HG03521 (cell line): Measurements from ENCODE around the gene UCP2.
"Not testable (repeated sequence)": the region's sequence is repeated elsewhere in the genome, so short reads cannot be mapped to it uniquely, and the experiment has no call there.

ENCODE experiments used
- ATAC-seq: cut with Tn5 transposase; IDR thresholded peaks from one replicate; pipeline ENCODE4 v1.9.1; 2021; ENCODE audit warnings: mild to moderate bottlenecking, moderate library complexity; ENCODE audit not compliant: unreplicated experiment

The UCP2 gene

DNA sequence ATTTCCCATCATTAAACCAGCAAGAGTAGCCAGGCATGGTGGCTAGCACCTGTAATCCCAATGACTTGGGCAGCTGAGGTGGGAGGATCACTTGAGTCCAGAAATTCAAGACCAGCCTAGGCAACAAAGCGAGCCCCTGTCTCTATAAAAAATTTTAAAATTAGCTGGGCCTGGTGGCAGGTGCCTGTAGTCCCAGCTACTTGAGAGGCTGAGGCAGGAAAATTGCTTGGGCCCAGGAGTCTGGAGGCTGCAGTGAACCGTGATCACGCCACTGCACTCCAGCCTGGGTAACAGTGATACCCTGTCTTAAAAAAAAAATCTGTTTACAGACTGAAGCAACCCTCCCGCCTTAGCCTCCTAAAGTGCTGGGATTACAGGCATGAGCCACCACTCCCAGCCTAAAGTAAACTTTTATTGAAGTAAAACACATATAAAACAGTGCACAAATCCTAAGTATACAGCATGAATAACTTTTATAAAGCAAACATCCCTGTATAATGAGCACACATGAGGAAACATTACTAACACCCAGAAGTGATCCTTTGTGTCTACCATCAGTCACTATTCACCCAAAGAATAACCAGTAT, 13.6 kb upstream of the UCP2 start:
- ATAC-seq: no peak

DNA sequence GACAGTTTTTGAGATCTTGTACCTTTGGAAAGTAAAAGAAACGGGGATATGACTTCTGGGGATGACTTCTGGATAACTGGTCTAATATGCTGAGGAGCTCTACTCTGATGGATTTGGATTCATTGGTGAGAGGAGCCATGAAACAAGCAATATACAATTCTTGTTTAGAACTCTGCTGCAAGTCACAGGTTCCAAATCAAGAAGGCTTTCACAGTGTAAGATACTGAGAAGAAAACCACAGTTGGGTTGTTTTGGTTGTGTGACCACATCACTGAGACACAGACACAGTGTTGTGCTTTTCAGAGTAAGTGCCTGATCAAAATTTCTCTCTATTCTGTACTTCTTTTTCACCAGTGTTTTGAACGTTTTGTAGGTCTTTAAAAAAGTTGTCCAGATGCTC, 13.1 kb upstream of the UCP2 start:
- ATAC-seq: peak; percentile 58

DNA sequence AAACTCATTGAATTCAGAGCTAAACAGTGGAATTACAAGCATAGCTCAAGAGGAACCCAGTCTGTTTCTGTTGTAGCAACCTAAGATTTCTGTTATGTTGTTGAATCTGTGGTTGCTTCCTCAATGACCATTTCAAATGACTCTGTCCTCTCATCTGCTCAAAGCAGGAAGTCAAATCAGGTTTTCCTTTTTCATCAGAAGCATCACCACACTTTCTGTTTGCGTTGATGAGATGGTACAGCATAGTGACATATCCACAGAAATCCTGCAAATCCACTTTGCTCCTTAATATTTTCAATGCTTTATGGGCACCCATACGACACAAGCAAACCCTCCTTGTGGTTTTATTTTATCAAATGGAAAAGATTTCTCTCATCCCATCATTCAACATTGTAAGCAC, 12.6 kb upstream of the UCP2 start:
- ATAC-seq: peak; percentile 49

DNA sequence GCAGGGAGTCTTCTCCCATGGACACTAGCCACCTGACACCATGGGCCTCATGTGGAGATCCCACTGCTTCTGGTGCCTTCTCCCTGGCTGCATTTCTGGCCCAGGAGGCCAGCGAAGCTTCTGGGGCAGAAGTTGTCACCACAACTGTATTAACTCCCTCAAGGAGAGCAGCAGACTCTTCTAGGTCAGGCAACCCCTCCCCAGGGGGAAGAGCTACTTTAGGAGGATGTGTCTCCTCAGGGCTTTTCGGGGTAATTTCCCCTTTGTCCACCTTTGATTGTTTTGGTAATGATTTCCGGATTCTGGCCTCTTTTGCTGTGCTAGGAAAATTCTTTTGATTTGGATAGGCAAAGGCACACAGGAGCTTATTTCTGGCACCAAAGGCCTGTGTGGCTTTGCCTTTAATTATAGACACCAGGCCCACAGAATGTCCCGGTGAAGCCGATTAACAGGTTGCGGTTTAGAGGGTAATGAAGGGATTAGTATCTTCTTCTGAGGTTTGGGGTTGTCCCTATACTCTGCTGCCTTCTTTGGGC, 8.9 kb upstream of the UCP2 start:
- no peak for ATAC-seq

DNA sequence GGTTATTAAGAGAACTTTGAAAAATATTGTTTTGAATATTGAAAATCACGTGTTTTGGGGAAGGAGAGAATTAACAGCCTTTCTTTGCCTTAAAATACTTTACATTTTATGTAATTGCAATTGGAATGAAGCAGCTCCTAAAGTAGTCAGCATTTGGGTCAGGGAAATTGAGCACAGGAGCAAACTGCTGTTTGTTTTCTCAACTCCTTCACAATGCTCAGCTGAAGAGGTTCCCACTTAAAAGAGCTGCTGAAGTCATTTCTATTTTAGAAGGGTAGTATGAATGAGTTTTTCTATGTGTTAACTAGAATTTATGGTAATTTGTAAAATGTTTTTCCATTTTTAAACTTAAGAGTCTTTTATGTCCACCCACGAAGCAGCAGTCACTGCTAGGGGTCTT, 8.1 kb upstream of the UCP2 start:
- ATAC-seq: no peak

DNA sequence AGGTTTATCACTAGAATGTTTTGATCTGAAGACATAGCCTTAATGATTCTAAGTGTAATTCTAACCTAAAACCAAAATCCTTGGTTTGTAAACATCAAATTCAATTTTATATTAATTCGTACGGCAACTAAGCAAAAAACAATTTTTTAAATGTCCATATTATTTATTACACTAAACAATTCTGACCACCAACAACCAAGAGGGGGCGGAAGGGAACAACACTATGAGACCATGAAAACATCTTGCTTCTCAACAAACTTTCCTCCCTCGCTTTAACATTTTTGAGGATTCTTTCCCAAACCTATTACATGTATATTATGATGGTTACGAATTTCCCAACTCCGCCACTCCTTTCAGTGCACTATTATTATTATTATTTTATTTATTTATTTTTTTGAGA, 6.5 kb upstream of the UCP2 start:
- no peak for ATAC-seq

DNA sequence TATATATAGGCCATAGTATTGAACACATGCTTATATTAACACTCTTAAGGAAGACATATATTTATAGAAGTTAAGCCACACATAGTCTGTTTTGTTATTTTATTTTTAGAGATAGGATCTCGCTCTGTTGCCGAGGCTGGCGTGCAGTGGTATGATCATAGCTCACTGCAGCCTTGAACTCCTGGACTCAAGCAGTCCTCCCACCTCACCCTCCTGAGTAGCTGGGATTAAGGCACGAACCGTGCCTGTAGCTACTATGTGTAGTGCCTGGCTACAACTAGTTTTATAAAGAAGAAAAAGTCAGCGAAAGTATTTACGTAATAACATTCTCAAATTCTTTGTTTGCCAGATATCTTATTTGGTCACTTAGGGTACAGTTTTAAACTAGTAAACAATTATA, 5.6 kb upstream of the UCP2 start:
- ATAC-seq: no peak

DNA sequence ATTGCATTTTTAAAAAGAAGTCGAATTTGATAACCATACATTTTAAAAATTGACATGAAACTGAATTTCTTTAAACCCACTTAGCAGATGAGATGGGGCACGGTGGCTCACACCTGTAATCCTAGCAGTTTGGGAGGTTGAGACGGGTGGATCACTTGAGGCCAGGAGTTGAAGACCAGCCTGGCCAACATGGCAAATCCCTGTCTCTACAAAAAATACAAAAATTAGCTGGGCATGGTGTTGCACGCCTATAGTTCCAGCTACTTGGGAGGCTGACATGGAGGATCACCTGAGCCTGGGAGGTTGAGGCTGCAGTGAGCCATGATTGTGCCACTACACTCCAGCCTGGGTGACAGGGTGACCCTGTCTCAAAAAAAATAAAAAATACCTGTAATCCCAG, 3.0 kb upstream of the UCP2 start:
- not testable (repeated sequence) for ATAC-seq

DNA sequence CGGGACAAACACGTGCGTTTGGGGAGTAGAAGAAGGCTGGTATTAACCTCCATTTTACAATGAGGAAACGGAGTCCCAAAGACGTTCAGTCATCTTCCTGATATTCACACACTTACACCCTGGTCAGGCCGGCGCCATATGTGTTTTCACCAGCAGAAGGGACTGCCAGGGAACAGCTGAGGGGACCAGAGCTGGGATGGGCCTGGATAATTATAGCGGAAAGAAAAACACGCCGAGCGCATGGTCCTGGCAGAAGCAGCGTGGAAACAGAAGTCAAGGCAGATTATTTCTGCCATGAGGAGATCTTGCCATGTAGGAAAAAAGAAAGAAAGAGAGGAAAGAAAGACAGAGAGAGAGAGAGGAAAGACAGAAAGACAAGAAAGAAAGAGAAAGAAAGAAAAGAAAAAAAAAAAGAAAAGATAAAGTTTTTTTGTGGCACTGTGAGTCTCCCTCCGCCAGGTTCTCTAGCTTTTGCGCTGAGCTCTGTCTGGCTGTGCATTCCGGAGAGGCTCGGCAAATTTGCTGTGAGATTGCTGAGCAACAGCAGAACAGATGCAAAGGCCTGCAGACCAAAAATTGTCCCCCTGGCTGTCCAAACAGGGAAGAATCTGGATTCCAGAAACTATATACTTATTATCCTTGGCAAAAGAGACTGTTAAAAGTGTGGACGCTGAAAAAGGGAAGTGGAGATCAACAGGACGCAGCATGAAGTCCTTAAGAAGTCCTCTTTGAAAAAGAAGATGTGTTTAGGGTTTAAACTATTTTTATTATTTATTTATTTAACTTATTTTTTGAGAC, 1.3 kb upstream of the UCP2 start:
- ATAC-seq: no peak

DNA sequence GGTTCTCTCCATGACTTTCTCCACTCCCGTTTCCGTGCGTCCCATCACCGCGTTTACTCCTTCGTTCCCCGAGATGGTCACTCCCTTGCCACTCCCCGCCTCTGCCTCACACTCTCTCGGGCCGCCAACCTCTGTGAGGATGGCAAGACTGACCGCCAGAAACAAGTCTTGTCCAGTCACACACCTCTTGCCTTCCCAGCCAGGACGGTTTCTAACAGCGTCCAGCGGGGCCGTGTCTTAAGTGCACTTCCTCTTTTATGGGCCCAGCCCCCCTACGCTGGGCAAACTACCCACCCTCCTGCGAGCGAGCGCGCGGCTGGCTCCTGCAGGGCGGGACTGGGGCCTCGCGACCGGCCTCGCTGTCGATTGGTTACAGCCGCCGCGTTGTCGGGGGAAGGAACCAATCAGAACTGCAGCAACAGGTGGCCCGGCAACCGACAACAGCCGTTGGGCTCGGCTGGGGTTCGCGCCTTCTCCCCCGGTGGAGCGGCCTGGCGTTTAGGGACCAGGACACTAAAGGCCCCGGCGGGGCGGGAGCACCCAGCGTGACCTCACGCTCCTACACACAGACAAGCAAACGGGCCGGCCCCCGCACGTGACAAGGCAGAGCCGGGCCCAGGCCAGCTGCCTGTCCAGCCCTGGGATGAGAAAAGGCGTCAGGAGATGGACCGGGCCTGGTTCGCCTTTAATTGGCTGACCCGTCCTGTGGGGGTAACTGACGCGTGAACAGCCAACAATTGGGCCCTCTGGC, 522 bp upstream of the UCP2 start:
- peak; percentile 74 for ATAC-seq

DNA sequence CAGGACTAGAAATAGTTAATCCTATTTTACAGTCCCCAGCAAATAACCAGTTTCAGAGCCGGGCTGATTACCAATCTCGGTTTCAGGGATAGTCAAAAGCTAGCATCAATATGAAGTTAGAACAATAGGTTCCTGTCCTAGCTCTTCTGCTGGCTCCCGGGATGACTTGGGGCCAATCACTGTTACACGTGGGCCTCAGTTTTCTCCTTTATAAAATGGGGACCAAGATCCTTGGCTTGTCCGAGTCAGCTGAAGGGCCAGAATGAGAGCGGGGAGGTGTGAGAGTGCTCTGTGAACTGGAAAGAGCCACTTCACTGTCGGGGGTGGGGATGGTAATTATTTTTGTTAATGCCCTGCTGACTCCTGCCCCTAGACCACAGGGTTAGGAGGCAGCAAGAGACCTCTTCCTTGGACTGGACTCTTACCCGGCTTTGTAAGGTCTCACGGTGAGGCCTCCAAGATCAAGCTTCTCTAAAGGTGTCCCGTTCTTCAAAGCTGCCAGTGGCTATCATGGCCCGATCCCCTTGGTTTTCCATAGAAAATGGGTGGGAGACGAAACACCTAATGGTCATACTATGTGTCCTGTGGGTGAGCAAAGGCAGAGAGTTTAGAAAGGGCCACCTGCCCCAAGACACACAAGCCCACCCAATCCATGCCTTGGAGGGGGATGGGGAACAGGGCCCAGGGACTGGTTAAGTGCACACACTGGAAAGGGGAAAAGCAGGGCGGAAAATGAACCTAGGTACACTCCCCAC, 1.4 kb downstream of the UCP2 start:
- no peak for ATAC-seq

DNA sequence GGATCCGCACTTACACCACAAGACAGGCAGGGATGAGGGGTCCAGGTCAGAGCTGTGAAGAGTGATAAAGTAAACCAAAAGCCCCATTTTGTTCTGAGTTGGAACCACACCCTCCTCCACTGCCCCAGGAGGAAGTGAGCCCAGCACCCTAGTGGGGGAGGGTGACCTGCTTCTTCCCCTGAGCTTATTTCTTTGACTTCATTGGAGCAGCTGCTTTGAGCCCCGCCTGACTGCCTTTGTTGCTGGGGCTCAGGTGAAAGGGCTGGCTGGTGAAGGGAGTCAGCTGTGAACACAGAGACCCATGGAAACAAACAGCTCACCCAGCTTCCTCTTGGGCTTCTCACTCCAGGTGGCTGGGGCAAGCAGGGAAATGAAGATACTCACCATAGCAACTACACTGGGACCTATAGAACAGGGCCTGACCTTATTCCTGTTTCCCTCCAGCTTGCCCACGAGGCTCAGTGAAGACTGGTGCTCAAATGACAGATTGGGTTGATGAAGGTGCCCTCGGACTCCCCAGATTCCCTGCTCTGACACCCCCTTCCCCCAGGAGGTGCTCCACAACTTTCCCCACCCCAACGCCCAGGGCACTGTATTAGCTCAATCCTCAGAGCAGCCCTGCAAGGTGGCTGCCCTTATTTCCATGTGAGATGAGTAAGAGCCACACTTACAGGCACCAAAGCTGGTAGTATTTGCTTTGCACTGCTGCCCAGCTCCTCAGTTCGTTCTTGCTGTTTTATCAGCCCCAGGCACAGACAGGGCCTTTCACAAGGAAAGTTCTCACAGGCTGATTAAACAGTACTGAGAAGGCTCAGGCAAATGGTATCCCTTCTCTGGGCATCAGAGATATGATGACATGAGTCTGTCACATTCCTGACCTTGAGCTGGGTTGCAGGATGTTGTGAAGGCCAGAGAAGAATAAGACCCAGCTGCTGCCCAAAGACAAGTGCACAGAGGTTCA, 2.4 kb downstream of the UCP2 start:
- ATAC-seq: peak; percentile 23

DNA sequence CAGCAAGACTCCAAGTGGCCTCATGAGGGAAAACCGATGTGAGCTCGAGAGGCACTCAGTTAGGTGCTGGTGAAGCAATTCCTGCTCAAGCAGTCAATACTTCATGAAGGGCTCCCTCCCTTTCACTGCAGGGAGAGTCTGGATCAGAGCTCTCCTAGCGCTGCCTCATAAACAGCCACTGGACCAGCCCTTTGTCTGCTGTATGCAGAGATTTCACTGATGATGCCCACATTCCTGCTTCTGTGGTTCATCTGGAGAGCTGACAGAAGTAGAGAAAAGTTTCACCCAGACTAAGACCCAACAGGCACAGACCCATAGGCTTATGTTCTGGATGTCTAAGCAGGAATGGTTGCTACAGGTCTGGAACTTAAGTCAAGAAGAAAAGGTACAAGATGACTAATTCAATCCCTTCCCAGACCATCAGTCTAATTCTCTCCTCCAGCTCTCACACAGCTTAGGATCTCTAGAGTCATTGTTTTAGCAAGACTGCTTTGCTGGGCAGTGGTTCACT, 4.0 kb downstream of the UCP2 start:
- no peak for ATAC-seq

DNA sequence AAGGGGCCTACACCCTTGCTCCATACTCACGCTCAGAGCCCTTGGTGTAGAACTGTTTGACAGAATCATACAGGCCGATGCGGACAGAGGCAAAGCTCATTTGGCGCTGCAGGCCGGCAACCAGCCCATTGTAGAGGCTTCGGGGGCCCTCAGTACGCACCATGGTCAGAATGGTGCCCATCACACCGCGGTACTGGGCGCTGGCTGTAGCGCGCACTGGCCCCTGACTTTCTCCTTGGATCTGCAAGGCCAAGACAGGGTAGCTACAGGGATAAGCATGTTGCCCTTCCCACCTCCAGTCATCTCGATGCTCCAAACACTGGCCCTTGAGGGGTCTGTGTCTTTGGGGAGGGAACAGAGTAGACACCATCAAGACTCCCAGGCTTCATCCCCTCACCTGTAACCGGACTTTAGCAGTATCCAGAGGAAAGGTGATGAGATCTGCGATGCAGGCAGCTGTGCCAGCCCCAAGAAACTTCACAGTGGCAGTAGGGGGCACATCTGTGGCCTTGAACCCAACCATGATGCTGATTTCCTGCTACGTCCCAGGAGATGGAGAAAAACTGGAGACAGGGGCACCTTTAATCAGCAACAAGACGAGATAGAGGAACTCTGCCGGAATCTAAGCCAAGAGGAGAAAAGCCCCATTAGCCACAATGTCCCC, 4.7 kb downstream of the UCP2 start:
- no peak for ATAC-seq

DNA sequence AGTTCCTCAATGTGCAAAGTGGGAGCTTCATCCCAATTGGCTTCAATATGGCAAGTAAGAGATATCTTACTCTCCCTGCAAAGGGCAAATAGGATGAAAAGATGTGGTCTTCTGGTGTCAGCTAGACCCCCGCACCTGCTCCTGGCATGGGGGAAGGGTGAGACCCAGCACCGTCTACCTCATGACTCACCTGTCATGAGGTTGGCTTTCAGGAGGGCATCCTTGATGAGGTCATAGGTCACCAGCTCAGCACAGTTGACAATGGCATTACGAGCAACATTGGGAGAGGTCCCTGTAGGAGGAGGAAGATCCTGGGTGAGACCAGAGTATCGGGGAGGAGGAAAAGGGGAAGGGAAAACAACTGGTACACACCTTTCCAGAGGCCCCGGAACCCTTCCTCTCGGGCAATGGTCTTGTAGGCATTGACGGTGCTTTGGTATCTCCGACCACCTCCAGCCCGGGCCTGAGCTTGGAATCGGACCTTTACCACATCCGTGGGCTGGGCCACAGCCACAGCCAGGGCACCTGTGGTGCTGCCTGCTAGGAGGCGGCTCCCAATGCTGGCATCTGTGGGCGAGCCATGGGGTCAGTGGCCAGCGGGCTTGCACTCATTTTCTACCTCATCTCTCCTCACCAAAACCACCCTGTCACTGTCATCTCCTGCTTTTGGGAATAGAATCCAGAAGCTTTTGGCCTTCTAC, 6.0 kb downstream of the UCP2 start:
- ATAC-seq: no peak

DNA sequence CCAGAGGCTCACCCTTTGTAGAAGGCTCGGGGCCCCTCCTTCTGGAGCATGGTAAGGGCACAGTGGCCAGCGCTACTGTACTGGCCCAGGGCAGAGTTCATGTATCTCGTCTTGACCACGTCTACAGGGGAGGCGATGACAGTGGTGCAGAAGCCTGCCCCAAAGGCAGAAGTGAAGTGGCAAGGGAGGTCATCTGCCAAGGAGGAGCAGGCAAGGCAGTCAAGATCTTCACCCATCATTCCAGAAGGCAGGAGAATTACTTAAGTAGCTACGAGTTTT, 7.2 kb downstream of the UCP2 start:
- ATAC-seq: no peak

DNA sequence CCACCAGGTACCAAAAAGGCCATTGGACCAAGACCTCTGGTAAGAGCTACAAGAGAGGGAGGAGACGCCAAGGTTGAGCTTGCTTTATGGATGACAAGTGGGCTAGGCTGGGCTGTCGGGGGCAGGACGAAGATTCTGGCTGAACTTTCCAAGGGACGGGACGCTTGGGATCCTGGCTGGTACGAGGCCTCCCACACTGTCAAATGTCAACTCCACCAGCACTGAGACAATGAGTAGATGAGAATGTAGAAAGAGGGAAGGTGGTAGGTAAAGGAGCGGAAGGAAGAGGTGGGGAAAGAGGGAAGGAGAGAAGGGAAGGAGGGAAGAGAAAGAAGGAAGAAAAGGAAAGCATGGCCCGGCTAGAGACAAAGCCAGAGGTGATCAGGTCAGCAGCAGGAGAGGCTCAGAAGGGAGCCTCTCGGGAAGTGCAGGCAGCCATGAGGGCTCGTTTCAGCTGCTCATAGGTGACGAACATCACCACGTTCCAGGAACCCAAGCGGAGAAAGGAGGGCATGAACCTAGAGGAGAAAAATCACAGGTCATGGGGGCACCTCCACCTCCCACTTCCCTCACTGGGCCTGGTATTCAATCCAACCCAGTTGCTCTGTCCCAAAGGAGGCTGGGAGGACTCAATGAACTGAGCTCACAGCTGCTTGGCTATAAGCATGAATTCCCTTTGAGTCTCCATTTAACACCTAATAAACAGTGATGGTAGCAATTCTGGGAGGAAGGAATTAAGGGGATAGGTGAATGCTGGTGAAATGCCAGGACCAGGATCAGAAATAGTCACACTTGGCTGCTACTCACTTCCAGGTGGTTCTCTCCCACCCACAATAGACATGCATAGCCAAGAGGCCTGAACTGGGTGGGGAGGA, 7.8 kb downstream of the UCP2 start:
- ATAC-seq: no peak
